HG03521 (cell line): ENCODE data around the gene SLC1A4.

Experiments used
- ATAC-seq: cut with Tn5 transposase; IDR thresholded peaks from one replicate; pipeline ENCODE4 v1.9.1; 2021; ENCODE audit warnings: mild to moderate bottlenecking, moderate library complexity; ENCODE audit not compliant: unreplicated experiment

Gene SLC1A4

DNA sequence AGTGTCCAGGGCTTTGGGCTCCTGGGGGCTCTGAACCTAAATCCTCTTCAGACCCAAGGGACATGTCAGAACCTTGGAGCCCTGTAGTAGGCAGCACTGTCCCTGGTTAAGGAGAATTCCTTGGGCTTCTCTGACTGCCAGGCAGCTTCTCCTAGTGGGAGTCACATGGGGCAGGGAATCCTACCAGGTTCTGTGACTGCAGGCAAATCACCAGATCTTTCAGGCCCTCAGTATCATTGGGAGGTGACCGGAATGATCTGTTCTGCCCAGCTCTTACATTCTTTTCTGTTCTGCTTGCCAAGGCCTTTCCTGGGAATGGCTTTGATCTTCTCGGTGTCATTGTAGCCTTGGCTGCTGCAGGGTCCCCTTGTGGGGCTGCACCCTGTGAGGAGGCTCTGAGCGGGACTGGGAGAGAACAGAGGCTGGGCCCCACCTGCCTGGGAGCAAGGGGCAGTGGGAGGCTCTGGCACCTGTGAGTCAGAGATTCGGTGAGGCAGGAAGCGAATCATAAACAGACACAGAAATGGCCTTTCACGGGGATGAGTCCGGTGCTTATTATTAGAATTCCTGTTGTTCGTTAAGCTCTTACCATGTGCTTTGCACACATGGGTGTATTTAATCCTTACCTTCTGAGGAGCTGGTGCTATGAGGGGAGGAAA, 81.1 kb downstream of the SLC1A4 start:
- no peak for ATAC-seq

DNA sequence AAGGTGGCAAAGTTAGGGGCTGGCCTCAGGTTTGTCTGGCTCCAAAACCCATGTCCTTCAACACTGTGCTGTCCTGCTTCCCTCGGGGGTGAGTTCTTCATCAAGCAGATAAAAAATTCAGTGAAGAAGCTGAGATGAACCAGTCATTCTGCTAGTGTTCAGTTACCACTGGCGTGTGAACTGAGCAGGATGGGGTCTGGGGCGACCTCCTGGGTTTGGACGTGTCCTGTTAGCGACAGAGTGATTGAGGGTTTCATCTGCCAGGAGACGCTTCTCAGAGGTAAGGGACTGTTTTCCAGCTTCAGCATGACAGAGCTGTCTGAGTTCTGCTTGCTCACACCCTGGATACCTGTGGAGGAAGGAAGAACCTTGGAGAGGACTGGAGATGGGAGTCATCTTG, 81.7 kb downstream of the SLC1A4 start:
- ATAC-seq: no peak

DNA sequence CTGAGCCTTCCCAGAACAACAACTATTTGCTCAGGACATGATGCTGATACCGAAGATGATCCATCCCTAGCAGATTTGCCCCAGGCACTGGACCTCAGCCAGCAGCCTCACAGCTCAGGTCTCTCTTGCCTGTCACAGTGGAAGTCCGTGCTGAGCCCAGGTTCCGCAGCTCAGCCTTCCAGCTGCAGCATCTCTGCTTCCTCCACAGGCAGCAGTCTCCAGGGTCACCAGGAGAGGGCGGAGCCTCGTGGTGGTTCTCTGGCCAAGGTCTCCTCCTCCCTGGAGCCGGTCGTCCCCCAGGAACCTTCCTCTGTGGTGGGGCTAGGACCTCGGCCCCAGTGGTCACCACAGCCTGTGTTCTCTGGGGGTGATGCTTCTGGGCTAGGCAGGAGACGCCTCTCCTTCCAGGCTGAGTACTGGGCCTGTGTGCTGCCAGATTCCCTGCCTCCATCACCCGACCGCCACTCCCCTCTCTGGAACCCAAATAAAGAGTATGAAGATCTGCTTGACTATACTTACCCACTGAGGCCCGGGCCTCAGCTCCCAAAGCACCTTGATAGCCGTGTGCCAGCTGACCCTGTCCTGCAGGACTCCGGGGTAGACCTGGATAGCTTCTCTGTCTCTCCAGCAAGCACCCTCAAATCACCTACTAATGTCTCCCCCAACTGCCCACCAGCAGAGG, 82.4 kb downstream of the SLC1A4 start:
- no peak for ATAC-seq

DNA sequence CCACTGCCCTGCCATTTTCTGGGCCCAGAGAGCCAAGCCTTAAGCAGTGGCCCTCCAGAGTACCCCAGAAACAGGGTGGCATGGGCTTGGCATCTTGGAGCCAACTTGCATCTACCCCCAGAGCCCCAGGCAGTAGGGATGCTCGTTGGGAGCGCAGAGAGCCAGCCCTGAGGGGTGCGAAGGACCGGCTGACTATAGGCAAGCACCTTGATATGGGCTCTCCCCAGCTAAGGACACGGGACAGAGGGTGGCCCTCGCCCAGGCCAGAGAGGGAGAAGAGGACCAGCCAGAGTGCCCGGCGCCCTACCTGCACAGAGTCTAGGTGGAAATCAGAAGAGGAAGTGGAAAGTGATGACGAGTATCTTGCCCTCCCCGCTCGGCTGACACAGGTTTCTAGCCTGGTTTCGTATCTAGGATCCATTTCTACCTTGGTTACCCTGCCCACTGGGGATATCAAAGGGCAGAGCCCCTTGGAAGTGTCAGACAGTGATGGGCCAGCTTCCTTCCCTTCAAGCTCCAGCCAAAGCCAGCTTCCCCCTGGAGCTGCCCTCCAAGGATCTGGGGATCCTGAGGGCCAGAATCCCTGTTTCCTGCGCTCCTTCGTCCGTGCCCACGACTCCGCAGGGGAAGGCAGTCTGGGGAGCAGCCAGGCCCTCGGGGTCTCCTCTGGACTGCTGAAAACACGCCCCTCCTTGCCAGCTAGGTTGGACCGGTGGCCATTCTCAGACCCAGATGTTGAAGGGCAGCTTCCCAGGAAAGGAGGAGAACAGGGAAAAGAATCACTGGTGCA, 83.2 kb downstream of the SLC1A4 start:
- ATAC-seq: no peak
